GM21367 (cell line): ENCODE measurements around the gene C17orf50.
A peak's percentile ranks its signal among the peaks of the same experiment; 100 is the strongest.

Experiments
- ATAC-seq: cut with Tn5 transposase; IDR thresholded peaks from one replicate; pipeline ENCODE4 v1.9.1; 2021; ENCODE audit not compliant: unreplicated experiment

Gene C17orf50

GRCh38 chr17:35780950-35781349 is 20.3 kb downstream of the C17orf50 start:
- ATAC-seq: no peak

GRCh38 chr17:35784895-35785294 is 24.2 kb downstream of the C17orf50 start:
- ATAC-seq: no peak

GRCh38 chr17:35786941-35787432 is 26.3 kb downstream of the C17orf50 start:
- ATAC-seq: no peak

- no peak for ATAC-seq
Observed at GRCh38 chr17:35788477-35789368, 28.0 kb downstream of the C17orf50 start.

GRCh38 chr17:35790841-35791240 is 30.2 kb downstream of the C17orf50 start:
- ATAC-seq: no peak

- ATAC-seq: no peak
Observed at GRCh38 chr17:35791681-35792350, 31.1 kb downstream of the C17orf50 start.

- no peak for ATAC-seq
Observed at GRCh38 chr17:35793257-35793656, 32.6 kb downstream of the C17orf50 start.

- no peak for ATAC-seq
Observed at GRCh38 chr17:35795007-35795870, 34.6 kb downstream of the C17orf50 start, which contains the start of gene MMP28. Gene MMP28 (minus strand): TSS chr17:35795641. CDS start chr17:35795377, 264 bp downstream.

- ATAC-seq: no peak
Observed at GRCh38 chr17:35795871-35796265, 35.2 kb downstream of the C17orf50 start.

GRCh38 chr17:35796942-35797341 is 36.3 kb downstream of the C17orf50 start:
- ATAC-seq: no peak

GRCh38 chr17:35797370-35797769 is 36.7 kb downstream of the C17orf50 start:
- ATAC-seq: no peak

GRCh38 chr17:35797918-35798317 is 37.2 kb downstream of the C17orf50 start:
- ATAC-seq: no peak

- no peak for ATAC-seq
Observed at GRCh38 chr17:35799942-35800341, 39.3 kb downstream of the C17orf50 start.

GRCh38 chr17:35801583-35802224 is 41.0 kb downstream of the C17orf50 start:
- no peak for ATAC-seq

GRCh38 chr17:35804658-35805192 is 44.0 kb downstream of the C17orf50 start:
- ATAC-seq: no peak

GRCh38 chr17:35807371-35808144 is 46.9 kb downstream of the C17orf50 start:
- ATAC-seq: no peak

GRCh38 chr17:35808240-35808961 is 47.7 kb downstream of the C17orf50 start:
- no peak for ATAC-seq

- ATAC-seq: peak; percentile 77
Observed at GRCh38 chr17:35808962-35809854, 48.5 kb downstream of the C17orf50 start, which contains the start of gene TAF15. Gene TAF15 (plus strand): TSS chr17:35809484. CDS start chr17:35809570, 86 bp downstream.
